SU-DHL-6 (cell line): ENCODE data around the gene CHRM1.

Experiments
- H2AFZ ChIP-seq: fragments of 200-600 bp; sonication (generic); 2 replicates; pipeline ENCODE4 v1.6.1; 2014; ENCODE audit warnings: low read depth, mild to moderate bottlenecking, moderate library complexity, mixed read lengths, antibody characterized with exemption, low read length; ENCODE audit not compliant: severe bottlenecking
- H3F3A ChIP-seq: fragments of 200-600 bp; shearing (Covaris generic); 2 replicates; pipeline ENCODE4 v1.6.0; 2016; ENCODE audit warnings: antibody characterized with exemption, mild to moderate bottlenecking; ENCODE audit not compliant: insufficient read depth
- H3K27ac ChIP-seq: fragments of 200-600 bp; sonication (generic); 2 replicates; pipeline ENCODE4 v1.5.1; 2016; ENCODE audit warnings: low read depth, mild to moderate bottlenecking, low read length, moderate library complexity, mixed read lengths
- H3K27me3 ChIP-seq: fragments of 200-600 bp; sonication (generic), shearing (Covaris generic); 2 replicates; pipeline ENCODE4 v1.6.0; 2014; ENCODE audit warnings: mild to moderate bottlenecking, low read length
- H3K36me3 ChIP-seq: fragments of 200-600 bp; sonication (generic); 2 replicates; pipeline ENCODE4 v1.6.1; 2014; ENCODE audit warnings: mild to moderate bottlenecking, low read length, mixed read lengths
- H3K4me2 ChIP-seq: fragments of 300-600, 200-600 bp; shearing (Covaris generic), sonication (generic); 2 replicates; pipeline ENCODE4 v1.6.0; 2014; ENCODE audit warnings: low read length, low read depth, mild to moderate bottlenecking; ENCODE audit not compliant: poor library complexity, severe bottlenecking
- H3K4me3 ChIP-seq: fragments of 200-600 bp; sonication (generic); 2 replicates; pipeline ENCODE4 v1.5.1; 2014; ENCODE audit warnings: antibody characterized with exemption, low read length, mild to moderate bottlenecking, mixed read lengths; ENCODE audit not compliant: insufficient read depth, poor library complexity, severe bottlenecking
- H3K79me2 ChIP-seq: fragments of 200-600 bp; sonication (generic); 2 replicates; pipeline ENCODE4 v1.6.1; 2014; ENCODE audit warnings: mild to moderate bottlenecking, low read length, moderate library complexity; ENCODE audit not compliant: insufficient read depth
- H3K9ac ChIP-seq: fragments of 200-600 bp; sonication (generic); 2 replicates; pipeline ENCODE4 v1.7.0; 2014; ENCODE audit warnings: mild to moderate bottlenecking, low read length
- H3K9me2 ChIP-seq: fragments of 200-600 bp; sonication (generic); replicated peaks from 2 replicates; pipeline ENCODE4 v1.6.1; 2014; ENCODE audit warnings: low read length; ENCODE audit not compliant: insufficient read depth
- H3K9me3 ChIP-seq: fragments of 200-600 bp; sonication (generic); 2 replicates; pipeline ENCODE4 v1.6.1; 2014; ENCODE audit warnings: low read length, mixed read lengths; ENCODE audit not compliant: insufficient read depth
- H4K20me1 ChIP-seq: fragments of 200-600 bp; sonication (generic); 2 replicates; pipeline ENCODE4 v1.6.1; 2014; ENCODE audit warnings: low read depth, mild to moderate bottlenecking, antibody characterized with exemption, low read length, moderate library complexity, mixed read lengths
- EZH2phosphoT487 ChIP-seq: fragments of 200-600 bp; sonication (generic), shearing (Covaris generic); conservative IDR thresholded peaks from 2 replicates; pipeline ENCODE4 v1.6.1; 2018; ENCODE audit warnings: mild to moderate bottlenecking, antibody characterized with exemption, low read length, moderate library complexity, mixed read lengths
- TF ChIP-seq, protein P1 (sequence below): fragments of 200-600 bp; sonication (generic); IDR thresholded peaks from one replicate; pipeline ENCODE4 v1.5.1; 2017; ENCODE audit warnings: antibody characterized with exemption, mild to moderate bottlenecking, low read length, moderate library complexity; ENCODE audit not compliant: insufficient read depth, poor library complexity, severe bottlenecking

The CHRM1 gene

DNA sequence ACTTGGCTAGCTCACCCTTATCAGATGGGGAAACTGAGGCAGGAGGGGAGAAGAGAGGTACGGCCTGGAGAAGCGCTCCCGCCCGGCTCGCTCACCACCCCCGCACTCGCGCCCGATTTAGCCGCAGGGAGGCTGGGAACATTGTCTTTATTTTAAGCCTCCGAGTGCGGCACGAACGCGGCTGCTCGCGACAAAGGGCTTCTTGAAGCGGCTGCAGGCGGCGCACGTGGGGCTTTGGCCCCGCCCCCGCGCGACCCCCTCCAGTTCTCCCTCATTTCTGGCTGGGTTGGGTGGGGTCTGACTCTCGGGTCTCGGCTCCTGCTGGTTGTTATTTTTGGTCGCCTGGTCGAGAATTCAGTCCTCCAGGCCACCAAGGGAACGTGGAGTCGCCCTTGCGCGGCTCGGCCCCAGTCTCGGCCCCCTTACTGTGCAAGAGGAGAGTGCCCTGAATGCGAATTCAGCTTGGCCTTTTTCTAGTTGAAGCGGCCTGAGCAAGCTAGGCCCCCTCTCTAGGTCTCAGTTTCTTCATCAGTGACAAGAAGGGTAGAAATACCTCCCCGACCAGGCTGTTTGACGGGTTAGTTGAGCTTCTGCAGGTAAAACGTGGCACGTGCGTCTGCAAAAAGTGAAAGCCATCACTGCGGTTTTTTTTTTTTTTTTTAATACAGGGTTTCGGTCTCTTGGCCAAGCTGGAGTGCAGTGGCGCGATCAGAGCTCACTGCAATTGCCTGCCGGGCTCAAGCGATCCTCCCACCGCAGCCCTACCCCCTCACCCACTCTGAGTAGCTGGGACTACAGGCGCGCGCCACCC, 2.6 kb upstream of the CHRM1 start:
- Histone ChIP-seq H2AFZ (peak overlapping the region; percentile 75), H3K4me3 (peak overlapping the region; percentile 39), H3K4me2 (peak overlapping the region; percentile 58), H3F3A (peaks cover 9% of the 10 kb centered on the region), H3K36me3 (no peaks in the 10 kb centered on the region), H3K9me2 (no peaks in the 10 kb centered on the region), H3K27me3 (no peaks in the 10 kb centered on the region), H3K9ac (peak overlapping the region; percentile 53), H3K27ac (peak overlapping the region; percentile 61), H3K9me3 (no peaks in the 10 kb centered on the region), H4K20me1 (no peaks in the 10 kb centered on the region), H3K79me2 (no peaks in the 10 kb centered on the region)
- TF ChIP-seq EZH2phosphoT487 = no peak
- TF ChIP-seq, protein P1, sequence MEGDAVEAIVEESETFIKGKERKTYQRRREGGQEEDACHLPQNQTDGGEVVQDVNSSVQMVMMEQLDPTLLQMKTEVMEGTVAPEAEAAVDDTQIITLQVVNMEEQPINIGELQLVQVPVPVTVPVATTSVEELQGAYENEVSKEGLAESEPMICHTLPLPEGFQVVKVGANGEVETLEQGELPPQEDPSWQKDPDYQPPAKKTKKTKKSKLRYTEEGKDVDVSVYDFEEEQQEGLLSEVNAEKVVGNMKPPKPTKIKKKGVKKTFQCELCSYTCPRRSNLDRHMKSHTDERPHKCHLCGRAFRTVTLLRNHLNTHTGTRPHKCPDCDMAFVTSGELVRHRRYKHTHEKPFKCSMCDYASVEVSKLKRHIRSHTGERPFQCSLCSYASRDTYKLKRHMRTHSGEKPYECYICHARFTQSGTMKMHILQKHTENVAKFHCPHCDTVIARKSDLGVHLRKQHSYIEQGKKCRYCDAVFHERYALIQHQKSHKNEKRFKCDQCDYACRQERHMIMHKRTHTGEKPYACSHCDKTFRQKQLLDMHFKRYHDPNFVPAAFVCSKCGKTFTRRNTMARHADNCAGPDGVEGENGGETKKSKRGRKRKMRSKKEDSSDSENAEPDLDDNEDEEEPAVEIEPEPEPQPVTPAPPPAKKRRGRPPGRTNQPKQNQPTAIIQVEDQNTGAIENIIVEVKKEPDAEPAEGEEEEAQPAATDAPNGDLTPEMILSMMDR = no peak

DNA sequence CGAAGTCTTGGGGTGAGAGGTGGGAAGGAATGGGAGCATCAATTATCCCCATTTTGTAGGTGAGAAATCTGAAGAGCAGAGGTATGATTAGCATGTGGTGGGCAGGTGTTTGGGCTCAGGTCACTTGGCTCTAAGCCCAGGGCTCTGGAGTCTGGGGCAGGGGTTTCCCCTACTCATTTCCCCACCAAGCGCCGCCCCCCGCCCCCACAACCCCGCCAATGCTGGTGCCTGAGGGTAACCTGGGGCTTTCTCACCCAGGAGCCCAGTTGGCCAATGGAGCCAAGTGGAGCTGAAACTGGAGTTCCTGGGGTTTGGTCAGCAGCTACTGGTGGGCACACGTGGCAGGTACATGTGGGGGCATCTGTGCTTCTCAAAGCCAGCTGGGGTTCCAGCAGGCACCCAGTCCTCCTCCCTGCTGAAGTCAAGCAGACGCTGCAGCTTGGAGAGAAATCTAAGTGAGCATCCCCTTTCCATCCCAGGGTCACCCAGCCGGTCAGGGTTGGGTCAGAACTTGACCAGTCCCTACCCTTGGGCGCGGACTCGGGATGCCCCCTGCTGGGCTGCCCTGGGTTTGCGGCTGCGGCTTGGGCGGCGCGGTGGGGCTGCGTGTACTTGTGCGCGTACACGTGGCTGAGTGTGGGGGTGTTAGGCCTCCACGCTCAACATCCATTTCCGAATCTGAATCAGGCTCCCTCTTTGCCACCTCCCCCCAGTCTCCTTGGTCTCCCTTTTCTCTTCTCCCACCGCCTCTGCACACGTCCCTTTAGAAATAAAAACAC, 1.7 kb upstream of the CHRM1 start:
- H3K4me2 ChIP-seq = peak overlapping the region; percentile 58
- no peaks in the 10 kb centered on the region for H3K36me3 ChIP-seq
- H3F3A ChIP-seq = peaks cover 9% of the 10 kb centered on the region
- no peaks in the 10 kb centered on the region for H3K27me3 ChIP-seq
- H3K9ac ChIP-seq = peak overlapping the region; percentile 53; the same call in 1 of the 2 replicates
- TF ChIP-seq, protein P1 = peak; percentile 62
- no peak for TF ChIP-seq EZH2phosphoT487
- H2AFZ ChIP-seq = no peak overlapping the region
- peak overlapping the region; percentile 35 for H3K27ac ChIP-seq
- no peaks in the 10 kb centered on the region for H3K9me2 ChIP-seq
- H3K9me3 ChIP-seq = no peaks in the 10 kb centered on the region
- no peaks in the 10 kb centered on the region for H3K79me2 ChIP-seq
- no peaks in the 10 kb centered on the region for H4K20me1 ChIP-seq
- H3K4me3 ChIP-seq = no peak overlapping the region

DNA sequence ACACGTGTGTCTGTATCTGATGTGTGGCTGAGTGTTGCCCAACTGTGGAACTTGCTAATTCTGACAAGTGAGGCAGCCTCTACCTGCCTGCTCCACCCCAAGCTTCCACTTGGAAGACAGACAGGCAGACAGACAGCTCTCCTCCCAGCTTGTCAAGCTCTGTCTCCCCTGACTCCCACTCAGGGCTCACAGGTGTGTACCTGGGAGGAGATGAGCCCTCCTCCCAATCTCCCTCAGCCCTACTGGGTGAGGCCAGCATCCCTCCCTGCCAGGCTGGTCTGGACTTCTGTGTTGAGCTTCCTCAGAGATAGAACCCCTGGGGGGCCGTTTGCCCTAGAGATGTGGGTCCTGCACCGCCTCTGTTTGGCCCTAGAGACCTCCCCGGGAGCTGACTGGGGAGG, 1.0 kb upstream of the CHRM1 start:
- Histone ChIP-seq H3F3A (peaks cover 9% of the 10 kb centered on the region), H3K4me3 (no peak overlapping the region), H3K27me3 (no peaks in the 10 kb centered on the region), H3K27ac (peak overlapping the region; percentile 35; the same call in 1 of the 2 replicates), H3K79me2 (no peaks in the 10 kb centered on the region), H3K9me2 (no peaks in the 10 kb centered on the region), H3K9ac (no peak overlapping the region), H3K4me2 (no peak overlapping the region), H3K9me3 (no peaks in the 10 kb centered on the region), H3K36me3 (no peaks in the 10 kb centered on the region), H4K20me1 (no peaks in the 10 kb centered on the region), H2AFZ (no peak overlapping the region)
- TF ChIP-seq, protein P1 = no peak
- TF ChIP-seq EZH2phosphoT487 = no peak
